Germinal center (tissue), 1 donor: ENCODE results near the gene ARHGDIA.
"Not testable (repeated sequence)": the region's sequence is repeated elsewhere in the genome, so short reads cannot be mapped to it uniquely, and the experiment has no call there.

Experiments used
- DNase-seq: peaks from one replicate; pipeline ENCODE4 v3.0.0; 2012; ENCODE audit warnings: mixed read lengths, low spot score

ARHGDIA gene

GRCh38 chr17:81842725-81843504 is 28.2 kb downstream of the ARHGDIA start:
- DNase-seq, result no peak

GRCh38 chr17:81842378-81842724 is 28.8 kb downstream of the ARHGDIA start:
- DNase-seq, result no peak

GRCh38 chr17:81841866-81842265 is 29.3 kb downstream of the ARHGDIA start:
- no peak for DNase-seq

GRCh38 chr17:81840826-81841778 is 30.0 kb downstream of the ARHGDIA start:
- DNase-seq, result no peak

GRCh38 chr17:81840059-81840458 is 31.1 kb downstream of the ARHGDIA start:
- not testable (repeated sequence) for DNase-seq

- DNase-seq, result no peak
Measured at GRCh38 chr17:81839301-81839700, 31.8 kb downstream of the ARHGDIA start.

- no peak for DNase-seq
Measured at GRCh38 chr17:81838753-81839255, 32.3 kb downstream of the ARHGDIA start.

- DNase-seq, result no peak
Measured at GRCh38 chr17:81837641-81838040, 33.5 kb downstream of the ARHGDIA start.

GRCh38 chr17:81834831-81835267 is 36.3 kb downstream of the ARHGDIA start, which contains the start of gene PPP1R27:
TSS of gene PPP1R27 (minus strand) at chr17:81835050. CDS start at chr17:81834953, 97 bp downstream.
- no peak for DNase-seq

GRCh38 chr17:81833921-81834830 is 37.0 kb downstream of the ARHGDIA start:
- no peak for DNase-seq

GRCh38 chr17:81833160-81833920 is 37.8 kb downstream of the ARHGDIA start, which contains the start of gene MCRIP1:
TSS of gene MCRIP1 (minus strand) at chr17:81833291. CDS start at chr17:81824506, 8,785 bp downstream.
- DNase-seq, result peak; percentile 95

- DNase-seq, result no peak
Measured at GRCh38 chr17:81832608-81833159, 38.5 kb downstream of the ARHGDIA start.

GRCh38 chr17:81831957-81832607 is 39.1 kb downstream of the ARHGDIA start:
- no peak for DNase-seq

- no peak for DNase-seq
Measured at GRCh38 chr17:81831563-81831956, 39.6 kb downstream of the ARHGDIA start.

GRCh38 chr17:81829858-81830257 is 41.3 kb downstream of the ARHGDIA start:
- DNase-seq, result no peak

- DNase-seq, result no peak
Measured at GRCh38 chr17:81828656-81829055, 42.5 kb downstream of the ARHGDIA start.

GRCh38 chr17:81825841-81826466 is 45.2 kb downstream of the ARHGDIA start:
- no peak for DNase-seq

- DNase-seq, result no peak
Measured at GRCh38 chr17:81824595-81824994, 46.5 kb downstream of the ARHGDIA start.

- DNase-seq, result no peak
Measured at GRCh38 chr17:81823820-81824550, 47.2 kb downstream of the ARHGDIA start.
